NAMALWA (cell line): ENCODE results near the gene ANO9.
"Not testable (repeated sequence)": the region's sequence is repeated elsewhere in the genome, so short reads cannot be mapped to it uniquely, and the experiment has no call there.

Source experiments
- DNase-seq: peaks from one replicate; pipeline ENCODE4 v3.0.0-alpha.2; 2015; ENCODE audit warnings: low spot score

The ANO9 gene

GRCh38 chr11:451738-452137 lies 9.9 kb upstream of the ANO9 start:
- DNase-seq, result no peak

GRCh38 chr11:450809-451451 lies 9.1 kb upstream of the ANO9 start:
- DNase-seq, result peak; percentile 89

DNA sequence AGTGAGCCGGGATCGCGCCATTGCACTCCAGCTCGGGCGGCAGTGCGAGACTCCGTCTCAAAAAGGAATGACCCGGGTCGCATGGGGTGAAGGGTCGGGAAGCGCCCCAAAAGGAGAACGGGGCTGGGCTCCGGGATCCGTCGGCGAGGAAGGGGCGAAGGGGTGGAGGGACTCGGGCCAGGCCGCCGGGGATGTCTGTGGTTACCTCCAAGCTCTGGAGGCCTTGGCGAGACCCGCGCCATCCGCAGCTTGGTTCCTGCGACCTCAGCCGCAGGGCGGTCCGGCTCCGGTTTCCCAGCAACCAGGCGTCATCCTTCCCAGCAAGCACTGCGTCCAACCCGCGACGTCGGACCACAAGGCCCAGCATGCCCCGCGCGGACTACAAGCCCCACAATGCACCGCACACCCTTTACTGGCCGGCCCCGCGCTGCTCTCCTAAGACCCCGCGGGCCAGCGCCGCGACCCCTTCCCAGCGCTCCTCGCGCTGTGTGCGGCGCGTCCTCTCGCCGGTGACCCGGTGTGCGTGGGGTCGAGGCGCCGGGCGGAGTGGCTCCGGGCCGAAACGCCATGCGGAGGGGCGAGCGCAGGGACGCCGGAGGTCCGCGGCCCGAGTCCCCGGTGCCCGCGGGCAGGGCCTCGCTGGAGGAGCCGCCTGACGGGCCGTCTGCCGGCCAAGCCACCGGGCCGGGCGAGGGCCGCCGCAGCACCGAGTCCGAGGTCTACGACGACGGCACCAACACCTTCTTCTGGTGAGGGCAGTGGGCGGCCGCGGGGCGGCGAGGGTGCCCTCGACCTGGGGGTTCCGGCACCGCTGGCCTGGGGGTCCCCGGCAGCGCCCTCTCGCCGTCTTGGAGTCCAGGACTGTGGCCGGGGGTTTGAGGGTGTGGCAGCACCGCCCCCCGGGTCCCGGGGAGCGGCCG lies 8.3 kb upstream of the ANO9 start, which contains the start of gene PTDSS2:
Gene PTDSS2, plus strand, starts transcription at position 391 of the 920 bp plus-strand sequence. Its CDS starts 177 bp downstream, at position 568.
- peak; percentile 96 for DNase-seq

- DNase-seq, result peak; percentile 92
Measured at GRCh38 chr11:447923-448731, 6.3 kb upstream of the ANO9 start.

DNA sequence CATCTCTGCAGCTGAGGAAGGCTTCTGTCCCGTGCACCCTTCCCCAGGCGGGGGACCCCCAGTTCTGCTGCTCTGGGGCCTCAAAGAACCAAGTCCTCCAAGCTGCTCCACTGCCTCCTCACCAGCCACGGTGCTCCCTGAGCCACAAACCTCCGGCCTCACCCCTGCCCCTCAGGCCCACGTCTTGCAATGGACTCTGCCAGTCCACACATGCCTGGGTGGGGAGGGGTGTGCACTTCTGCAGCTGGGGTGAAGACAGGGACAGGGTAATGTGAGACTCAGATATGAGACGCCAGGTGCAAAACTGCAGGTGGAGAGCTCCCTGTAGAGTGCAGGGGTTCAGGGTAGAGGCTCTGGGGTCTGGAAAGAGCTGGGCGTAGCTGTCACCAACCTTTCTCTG lies 5.1 kb upstream of the ANO9 start:
- DNase-seq, result peak; percentile 48

DNA sequence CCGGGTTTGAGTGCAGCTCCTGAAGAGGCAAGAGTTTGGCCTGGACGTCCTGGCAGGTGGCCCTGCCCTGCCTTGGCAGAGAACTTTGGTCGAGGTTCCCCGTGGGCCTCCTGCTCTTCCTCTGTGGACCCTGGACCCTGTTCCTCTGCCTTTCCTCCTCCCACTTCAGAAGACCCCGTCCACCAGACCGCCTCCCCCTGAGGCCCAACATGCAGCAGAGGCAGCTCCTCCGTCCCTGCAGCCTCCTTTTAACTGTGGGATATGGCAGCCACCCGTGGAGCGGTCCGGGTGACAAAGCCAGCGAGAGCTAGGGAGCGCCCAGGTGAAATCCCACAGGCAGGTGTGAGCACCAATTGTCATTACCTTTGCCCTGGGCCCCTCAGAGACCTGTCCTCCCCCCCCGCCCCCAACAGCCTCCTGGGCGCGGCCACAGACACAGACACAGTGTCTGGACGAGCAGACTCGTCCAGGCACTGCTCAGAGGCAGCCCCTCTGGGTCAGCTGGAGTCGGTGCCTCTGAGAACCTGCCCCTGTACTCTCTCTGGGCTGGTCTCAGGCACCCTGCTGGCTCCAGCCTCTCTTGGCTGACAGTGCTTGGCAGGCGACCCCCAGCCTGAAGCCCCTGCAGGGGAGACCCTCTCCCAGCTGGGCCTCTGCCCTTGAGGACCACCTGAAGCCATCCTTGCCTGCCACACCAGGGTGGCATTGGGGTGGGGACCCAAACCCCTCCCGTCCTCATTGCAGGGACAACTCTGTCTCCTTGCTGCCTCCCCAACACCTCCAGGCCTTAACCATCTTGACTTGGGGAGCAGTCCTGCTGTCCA lies 4.2 kb upstream of the ANO9 start:
- no peak for DNase-seq

DNA sequence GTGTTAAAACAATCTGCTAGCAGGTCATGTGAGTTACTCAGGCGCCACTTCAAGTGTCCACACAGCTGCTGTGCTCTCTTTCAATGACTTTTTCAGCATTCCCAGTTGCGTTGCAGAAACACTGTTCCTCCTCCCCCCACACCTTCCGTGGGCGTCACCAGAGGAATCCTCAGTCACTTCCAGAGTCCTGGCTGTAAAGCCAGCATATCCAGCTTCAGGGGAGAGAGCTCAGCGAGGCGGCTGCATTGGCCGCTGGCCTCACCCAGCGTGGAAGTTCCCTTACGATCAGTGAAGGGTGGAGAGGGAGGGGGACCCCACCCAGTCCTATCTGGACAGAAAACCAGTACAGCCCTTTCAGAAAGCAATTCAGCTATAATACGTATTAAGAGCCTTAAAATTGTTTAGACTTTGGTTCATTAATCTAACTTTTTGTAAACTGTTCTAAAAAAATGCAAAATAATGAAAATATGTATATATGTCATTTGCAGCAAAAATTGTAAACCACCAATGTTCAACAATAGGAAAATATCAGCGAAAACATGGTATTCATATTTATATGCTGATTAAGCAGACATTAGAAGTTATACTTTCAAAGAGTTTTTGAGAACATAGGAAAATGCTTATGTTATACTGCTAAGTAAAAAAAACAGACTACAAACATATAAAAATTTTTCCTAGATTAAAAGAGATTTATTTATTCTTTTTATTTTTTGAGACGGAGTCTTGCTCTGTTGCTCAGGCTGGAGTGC lies 2.8 kb upstream of the ANO9 start:
- DNase-seq, result no peak

DNA sequence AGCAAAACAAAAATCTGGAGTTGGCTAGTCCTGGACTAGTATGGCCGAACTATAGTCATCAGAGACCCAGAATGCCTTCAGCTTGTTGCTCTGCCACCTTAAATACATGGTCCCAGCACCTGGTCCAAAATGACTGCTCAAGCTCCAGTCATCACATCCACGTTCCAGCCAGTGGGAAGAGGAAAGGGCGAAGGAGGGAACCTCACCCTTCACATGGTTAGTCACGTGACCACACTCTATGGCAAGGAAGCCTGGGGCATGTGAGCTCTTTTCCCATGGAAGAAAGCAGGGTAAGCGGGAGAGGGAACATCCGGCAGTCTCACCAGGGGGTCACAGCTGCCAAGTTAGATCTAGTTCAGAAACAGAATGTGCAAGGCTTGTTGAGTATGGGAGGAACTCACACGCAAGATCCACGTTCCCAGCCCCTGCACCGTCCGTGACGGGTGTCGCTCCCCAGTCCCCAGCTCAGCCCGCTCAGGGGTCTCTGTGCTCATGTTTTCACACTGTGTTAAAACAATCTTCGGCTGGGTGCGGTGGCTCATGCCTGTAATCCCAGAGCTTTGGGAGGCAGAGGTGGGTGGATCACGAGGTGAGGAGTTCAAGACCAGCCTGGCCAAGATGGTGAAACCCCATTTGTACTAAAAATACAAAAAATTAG lies 1.9 kb upstream of the ANO9 start:
- DNase-seq, result no peak

DNA sequence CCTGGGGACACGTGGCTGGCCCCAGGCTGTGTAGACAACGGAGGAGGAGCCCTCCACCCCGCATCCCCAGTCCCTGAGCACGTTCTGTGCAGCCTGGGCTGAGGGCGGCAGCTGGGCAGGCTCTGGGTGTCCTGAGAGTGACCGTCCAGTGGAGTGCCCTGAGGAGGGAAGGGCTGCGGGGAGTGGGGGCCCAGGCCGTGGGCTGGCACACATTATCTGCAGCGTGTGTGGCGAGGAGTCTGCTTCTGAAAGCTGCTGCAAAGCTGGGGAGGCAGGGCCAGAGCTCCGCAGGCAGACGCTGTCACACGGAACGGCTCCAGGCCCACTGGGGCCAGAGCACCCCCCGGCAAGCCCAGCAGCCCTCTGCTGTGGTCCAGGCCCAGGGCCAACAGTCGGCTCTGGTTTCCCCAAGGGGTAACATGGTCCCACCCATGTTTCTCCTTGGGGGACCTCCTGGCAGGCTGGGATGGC lies 835 bp upstream of the ANO9 start:
- no peak for DNase-seq

- DNase-seq, result no peak
Measured at GRCh38 chr11:441043-441417, 781 bp downstream of the ANO9 start.

- DNase-seq, result no peak
Measured at GRCh38 chr11:440065-441042, 1.5 kb downstream of the ANO9 start.

DNA sequence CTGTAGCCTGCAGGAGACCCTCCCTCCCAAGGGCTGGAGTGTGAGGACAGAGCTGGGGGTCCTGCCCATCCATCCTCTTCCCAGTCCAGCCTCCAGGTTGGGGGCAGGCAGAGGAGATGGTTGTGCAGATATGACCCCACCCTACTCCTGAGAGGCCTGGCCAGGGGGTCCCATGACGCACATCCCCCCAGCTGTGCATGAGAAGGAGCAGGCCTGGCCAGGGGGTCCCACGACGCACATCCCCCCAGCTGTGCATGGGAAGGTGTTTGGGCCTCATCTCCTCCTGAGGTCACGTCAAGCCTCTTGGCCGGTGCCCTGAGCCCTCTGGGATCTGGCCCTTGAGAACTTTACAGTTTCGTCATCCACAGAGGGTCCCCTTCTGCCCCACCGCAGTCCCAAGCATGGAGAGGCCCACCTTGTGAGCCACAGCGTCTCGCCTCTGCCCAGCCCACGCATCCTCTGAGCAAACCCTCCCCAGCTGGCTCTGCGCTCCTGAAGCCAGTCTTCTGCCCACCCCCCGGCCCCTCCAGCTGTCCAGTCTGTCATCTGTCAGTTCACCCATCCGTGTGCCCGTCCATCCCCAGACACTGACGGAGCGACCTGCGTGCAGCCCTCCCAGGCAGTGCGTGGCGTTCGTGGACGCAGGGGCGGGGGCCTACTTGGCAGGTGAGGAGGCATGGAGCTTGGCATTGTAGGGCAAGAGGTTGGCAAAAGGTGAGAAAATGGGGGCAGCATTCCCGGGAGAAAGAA lies 2.3 kb downstream of the ANO9 start:
- DNase-seq, result no peak

DNA sequence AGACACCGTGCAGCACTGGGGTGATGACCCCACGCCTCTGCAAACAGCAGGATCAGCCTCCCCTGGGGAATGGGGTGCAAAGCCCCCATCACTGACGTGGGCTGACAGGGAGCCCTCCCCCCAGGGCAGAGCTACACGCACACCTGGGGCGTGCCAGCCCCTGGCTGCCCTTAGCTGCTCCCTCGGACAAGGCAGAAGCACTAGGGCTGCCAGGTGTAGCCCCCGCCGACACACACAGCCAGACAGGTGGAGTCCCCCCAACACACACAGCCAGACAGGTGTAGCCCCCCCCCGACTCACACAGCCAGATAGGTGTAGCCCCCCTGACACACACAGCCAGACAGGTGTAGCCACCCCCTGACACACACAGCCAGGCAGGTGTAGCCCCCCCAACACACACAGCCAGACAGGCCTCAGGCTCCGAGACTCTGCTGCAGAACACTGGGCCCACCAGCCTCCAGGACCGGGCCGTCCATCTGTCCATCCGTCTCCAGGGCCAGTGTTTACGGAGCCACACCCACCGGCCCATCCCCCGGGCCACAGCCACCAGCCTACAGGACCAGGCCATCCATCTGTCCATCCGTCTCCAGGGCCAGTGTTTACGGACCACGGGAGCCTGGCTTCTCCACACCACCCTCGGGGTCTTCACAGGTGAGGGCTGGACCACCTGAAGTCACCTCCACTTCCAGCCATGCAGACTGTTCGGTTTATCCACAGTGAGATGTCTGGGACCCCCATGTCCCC lies 3.5 kb downstream of the ANO9 start:
- no peak for DNase-seq

DNA sequence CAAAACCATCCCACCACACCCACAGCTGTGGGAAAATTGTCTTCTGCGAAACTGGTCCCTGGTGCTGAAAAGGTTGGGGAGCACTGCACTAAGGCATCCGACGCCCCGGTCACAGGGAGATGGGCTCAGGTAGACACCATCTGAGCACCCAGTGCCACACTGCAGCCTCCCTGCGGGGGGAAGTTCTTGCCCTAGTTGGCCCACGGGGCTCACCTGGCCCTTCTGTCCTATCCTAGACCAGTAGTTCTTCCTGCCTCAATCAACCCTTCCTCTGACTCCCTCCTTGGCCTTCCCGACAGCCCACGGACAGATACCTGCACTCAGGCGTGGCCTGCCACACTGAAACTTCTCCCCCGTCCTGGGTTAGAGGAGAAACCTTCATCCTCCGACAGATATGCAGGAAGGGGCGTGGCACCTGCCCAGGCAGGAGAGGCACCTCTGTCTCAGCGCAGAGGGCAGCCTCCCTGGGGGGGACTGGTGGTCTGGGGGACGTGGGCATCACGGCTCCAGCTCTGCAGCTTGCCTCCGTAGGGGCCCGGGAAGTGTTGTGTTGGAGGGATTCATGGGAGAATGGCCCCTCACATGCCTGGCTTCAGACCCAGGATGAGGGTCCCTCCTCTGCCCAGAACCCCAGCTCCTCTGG lies 4.5 kb downstream of the ANO9 start:
- DNase-seq, result no peak

- not testable (repeated sequence) for DNase-seq
Measured at GRCh38 chr11:434999-435740, 6.6 kb downstream of the ANO9 start.

DNA sequence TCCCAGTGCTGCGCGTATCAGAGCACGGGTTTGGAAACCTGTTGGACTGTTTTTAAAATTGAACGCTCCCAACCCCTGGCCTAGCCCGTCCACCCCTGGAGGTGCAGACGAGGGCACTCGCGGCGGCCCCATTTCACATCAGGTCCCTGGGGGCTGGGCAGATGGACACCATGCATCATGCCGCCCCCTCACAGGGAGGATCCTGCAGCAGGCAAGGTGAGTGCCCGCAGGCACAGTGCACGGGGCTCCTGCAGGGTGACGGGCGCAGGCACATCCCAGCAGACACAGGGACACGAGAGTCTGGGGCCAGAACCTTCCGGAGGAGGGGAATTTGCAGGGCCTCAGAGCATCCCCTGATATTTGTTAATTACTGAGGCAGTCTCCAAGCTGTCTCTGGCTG lies 7.3 kb downstream of the ANO9 start:
- DNase-seq, result no peak
